Fibroblast of peridontal ligament (primary cell): ENCODE measurements around the gene CAPN7.
A peak's percentile ranks its signal among the peaks of the same experiment; 100 is the strongest.

Experiments used
- DNase-seq: peaks from one replicate; pipeline ENCODE4 v3.0.0-alpha.2; 2010; ENCODE audit errors: extremely low read depth

CAPN7 gene

DNA sequence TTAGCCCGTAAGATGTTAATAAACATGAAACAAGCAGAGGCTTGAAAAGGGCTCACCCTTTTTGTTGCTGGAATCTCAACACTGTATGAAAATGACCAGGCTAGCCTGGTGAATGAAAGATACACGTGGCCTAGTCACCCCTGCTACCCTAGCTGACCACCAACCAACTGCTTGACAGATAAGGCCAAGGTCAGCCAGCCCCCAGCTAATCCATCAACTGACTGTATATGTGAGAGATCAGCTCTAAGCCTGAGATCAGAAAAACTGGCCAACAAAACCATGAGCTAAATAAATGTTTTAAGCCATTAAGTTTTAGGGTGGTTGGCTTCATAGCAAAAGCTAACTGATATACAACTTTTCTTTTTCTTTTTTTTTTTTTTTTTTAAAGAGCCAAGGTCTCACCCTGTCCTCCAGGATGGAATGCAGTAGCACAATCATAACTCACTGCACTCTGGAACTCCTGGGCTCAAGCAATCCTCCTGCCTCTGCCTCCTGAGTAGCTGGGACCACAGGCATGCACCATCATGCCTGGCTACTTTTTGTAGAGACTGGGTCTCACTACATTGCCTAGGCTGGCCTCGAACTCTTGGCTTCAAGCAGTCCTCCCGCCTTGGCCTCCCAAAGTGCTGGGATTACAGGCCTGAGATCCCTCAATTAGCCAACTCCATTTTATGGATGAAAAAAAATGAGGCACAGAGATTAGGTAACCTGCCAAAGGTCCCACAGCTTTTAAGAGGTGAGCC is 91.7 kb downstream of the CAPN7 start:
- DNase-seq, result no peak

DNA sequence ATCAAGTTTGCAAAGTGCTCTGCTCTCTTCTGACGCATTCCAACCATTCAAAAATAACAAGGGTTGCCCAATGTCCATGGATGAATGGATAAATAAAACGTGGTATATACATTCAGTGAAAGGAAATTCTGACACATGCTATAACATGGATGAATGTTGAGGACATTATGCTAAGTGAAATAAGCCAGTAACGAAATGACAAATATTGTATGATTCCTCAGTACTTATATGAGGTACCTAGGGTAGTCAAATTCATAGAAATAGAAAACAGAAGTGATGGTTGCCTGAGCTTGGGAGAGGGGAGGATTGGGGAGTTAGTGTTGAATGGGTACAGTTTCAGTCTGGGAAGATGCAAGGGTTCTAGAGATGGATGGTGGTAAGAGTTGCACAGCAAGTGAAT is 92.5 kb downstream of the CAPN7 start:
- DNase-seq, result no peak

DNA sequence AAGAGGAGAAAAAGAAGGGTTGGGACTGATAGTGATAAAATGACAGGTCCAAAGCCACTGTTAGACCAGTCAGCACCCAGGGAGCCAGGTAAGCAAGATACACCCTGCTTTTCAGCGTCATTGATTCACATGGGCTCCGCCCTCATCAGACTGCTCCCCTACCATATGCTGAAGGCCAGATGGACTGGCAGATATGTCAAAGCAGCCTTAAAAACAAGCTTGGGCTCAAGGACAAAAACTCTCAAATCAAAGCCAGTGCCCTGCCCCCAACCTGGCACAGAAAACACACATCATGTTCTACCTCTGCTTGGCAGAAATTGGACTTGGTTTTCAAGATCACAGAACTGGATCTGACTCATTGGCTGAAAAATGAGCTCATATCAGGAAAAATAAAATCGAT is 93.0 kb downstream of the CAPN7 start:
- DNase-seq, result no peak

DNA sequence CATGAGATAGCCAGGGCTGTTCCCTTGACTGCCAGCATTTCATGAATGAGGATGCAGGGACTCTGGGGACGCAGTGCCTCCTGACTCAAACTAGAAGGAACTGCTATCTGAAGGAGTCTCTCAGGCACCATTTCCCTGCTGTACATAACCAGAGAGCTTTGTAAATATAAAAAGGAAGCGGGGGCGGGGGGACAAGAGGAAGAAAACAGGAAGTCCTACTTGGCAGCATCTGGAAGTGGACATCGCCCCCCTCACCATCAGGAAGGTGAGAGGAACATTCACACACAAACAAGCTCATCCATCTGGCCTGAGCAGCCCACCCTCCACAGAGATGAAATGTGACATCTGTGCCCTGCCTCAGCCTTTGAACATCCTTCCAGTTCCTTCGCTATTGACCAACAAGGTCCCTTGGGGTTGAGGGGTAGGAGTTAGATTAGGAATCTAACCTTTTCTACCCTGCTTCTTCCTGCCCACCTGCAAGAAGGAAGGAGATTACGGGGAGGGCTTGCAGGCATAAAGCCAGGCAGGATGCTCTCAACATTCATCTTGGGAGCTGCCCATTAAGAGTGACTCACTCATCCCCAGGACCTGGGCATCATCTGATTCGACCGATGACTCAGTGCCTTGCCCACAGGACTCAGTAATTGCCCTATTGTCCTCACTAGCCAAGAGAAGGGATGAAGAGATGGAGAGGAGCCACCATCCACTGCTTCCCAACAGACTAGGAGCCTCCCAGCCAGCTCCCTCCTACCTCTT is 94.5 kb downstream of the CAPN7 start:
- peak; percentile 76 for DNase-seq

DNA sequence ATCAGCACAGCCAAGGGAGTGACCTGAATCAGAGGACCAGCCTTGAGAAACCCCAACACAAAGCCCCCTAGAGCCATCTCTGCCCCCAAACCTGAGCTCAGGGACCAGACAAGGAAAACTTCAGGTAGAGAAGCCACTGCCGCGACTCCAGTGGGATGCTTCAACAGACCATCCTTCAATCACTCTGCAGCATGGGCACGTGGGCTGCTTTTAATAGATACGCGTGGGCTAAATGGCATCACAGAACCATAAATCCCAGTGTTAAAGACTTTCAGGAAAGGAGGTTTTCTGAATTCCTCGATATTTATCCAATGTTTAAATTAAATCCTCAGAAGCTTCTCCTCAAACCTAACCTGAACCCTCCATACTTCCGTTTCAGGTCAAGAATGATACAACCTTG is 95.7 kb downstream of the CAPN7 start:
- DNase-seq, result no peak
